Lower leg skin (tissue), 3 donors: ENCODE data around the gene C12orf57.

ENCODE experiments used
- POLR2A ChIP-seq, 2 donors: fragments of 450-650 bp; IDR thresholded peaks; one replicate each; pipeline ENCODE4 v1.6.1; 2016 to 2017; ENCODE audit warnings: antibody characterized with exemption in 2 of 2, mild to moderate bottlenecking in 1 of 2, moderate library complexity in 1 of 2
- TF ChIP-seq, protein P1 (sequence below), 3 donors: fragments of 450-650 bp; IDR thresholded peaks; one replicate each; pipeline ENCODE4 v1.5.1; 2016; ENCODE audit warnings: antibody characterized with exemption in 3 of 3, mild to moderate bottlenecking in 3 of 3, moderate library complexity in 2 of 3

DNA sequence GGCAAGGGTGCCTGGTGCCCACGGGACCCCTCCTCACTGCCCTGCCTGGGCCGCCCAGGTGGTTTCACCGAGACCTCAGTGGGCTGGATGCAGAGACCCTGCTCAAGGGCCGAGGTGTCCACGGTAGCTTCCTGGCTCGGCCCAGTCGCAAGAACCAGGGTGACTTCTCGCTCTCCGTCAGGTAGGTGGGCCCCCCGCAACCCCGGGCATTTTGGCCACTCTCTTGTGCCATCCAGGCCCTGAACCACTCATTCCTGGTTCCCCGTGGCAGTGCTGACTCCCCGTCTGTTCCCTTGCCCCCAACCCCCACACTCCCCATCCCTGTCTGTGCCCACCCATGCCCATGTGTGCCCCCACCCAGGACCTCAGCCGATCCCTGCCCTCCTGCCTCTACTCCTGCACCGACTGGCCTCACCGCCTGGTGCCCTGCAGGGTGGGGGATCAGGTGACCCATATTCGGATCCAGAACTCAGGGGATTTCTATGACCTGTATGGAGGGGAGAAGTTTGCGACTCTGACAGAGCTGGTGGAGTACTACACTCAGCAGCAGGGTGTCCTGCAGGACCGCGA lies 7.8 kb downstream of the C12orf57 start:
- TF ChIP-seq, protein P1, sequence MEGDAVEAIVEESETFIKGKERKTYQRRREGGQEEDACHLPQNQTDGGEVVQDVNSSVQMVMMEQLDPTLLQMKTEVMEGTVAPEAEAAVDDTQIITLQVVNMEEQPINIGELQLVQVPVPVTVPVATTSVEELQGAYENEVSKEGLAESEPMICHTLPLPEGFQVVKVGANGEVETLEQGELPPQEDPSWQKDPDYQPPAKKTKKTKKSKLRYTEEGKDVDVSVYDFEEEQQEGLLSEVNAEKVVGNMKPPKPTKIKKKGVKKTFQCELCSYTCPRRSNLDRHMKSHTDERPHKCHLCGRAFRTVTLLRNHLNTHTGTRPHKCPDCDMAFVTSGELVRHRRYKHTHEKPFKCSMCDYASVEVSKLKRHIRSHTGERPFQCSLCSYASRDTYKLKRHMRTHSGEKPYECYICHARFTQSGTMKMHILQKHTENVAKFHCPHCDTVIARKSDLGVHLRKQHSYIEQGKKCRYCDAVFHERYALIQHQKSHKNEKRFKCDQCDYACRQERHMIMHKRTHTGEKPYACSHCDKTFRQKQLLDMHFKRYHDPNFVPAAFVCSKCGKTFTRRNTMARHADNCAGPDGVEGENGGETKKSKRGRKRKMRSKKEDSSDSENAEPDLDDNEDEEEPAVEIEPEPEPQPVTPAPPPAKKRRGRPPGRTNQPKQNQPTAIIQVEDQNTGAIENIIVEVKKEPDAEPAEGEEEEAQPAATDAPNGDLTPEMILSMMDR (IDR thresholded peaks at IDR 0.05) = no peak
- no peak for TF ChIP-seq POLR2A (IDR thresholded peaks at IDR 0.05)
